NCI-H446 (cell line): ENCODE measurements around the gene PRADC1.

ENCODE experiments used
- DNase-seq, 2 experiments: peaks; one replicate each; lab custom pipeline; 2025; lab: John Stamatoyannopoulos, UW

PRADC1 gene

GRCh38 chr2:73235315-73236028, 2.4 kb upstream of the PRADC1 start:
- DNase-seq: no peak

DNA sequence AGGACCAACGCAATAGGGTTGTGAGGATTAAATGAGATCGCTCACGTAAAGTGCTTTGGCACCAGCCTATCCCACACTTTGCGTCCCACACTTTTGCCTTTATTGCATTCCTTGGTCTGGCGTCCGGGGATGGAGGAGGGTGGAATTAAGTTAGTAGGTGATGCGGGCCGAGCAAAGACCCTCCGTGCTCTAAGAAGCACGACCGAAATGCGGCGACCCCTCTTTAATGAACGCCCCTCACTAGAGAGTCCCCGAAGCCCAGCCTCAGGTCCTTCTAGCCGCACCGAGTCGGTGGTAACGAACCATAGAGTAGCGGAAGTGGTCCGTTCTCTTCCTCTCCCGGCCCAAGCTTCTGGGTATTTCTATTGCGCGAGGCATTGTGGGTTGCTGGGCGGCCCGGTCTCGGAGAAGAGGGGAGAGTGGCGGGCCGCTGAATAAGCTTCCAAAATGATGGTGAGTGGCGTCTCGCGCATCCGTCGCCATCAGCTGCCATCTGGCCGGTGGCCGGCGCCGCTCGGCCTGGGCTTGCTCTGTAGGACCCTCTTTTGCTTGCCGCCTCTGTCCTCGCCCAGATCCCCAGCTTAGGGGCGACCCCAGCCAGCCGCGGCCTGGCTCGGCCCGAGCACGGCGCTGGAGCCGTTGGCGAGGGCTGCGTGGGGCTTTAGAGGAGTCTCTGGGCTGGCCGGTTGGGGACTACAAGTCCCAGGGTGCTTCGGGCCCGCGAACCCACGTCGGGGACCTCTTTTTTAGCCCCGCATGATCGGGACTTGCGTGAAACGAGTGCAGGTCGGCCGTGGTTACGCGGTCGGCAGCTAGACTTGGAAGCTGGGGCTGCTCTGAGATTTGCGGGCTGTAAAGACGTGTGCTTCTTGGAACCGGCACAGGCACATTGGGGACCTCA, 1.1 kb upstream of the PRADC1 start, which contains the start of gene CCT7:
TSS of gene CCT7 (plus strand) at position 377 of the 901 bp plus-strand sequence. CDS start at position 448, 71 bp downstream.
- DNase-seq: peak; percentile 82 to 91

DNA sequence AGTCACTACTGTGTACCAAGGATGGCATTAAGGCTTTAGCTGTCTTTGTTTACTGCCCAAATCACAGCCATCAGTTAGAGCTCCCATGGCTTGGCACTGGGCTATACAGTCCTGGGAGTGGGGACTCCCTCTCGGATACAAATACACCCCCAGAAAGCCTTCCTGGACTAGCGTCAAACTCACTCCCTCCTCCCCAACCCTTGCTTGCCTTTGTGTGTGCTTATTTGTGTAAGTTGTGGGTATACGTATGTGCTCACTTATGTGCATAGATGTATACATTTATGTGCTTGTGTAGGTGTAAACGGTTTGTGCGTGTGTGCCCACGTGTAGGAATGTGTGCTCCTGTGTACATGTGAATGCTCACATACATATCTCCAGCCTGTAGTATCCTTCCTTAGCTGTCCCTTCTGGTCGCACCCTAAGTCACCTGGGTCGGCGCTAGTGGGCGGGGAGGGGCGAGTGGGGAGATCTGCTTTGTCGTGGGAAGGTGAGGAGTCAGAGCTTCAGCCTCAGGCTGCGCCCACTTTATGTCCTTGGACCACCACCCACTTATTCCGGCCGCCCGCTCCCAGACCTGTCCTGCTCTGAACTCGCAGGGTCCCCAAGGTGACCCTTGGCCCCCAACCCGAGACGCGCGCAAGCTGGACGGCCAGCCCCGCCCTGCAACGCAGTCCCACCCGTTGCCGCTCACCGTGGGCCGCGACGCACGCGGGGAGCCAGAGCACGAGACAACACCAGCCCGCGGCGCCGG, 461 bp downstream of the PRADC1 start:
- no peak for DNase-seq

GRCh38 chr2:73228631-73229030, 4.4 kb downstream of the PRADC1 start:
- no peak for DNase-seq

- no peak for DNase-seq
These were observed 6.0 kb downstream of the PRADC1 start for GRCh38 chr2:73227086-73227485.

- DNase-seq: no peak
These were observed 7.3 kb downstream of the PRADC1 start for GRCh38 chr2:73225513-73226360.

DNA sequence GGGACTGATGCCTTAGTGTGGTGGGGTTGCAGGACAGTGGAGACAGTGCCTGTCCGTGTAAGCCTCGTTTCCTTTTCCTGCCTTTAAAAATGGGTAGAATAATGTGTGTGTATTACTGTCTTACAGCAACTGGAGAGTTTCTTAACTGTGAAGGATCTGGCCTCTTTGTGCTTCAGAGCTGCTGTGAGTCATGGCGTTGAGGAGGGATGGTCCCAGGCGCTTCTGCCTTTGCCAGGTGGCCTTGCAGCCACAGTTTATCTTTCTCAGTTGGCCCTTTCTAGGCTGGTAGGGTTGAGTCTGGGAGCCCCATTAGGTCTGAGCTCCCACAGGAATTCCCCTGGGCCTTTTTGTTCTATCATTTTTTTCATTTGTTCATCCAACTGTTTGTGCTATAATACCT, 9.2 kb downstream of the PRADC1 start:
- no peak for DNase-seq

GRCh38 chr2:73218298-73218697, 14.7 kb downstream of the PRADC1 start:
- DNase-seq: no peak

- no peak for DNase-seq
These were observed 15.2 kb downstream of the PRADC1 start for GRCh38 chr2:73217826-73218225.

DNA sequence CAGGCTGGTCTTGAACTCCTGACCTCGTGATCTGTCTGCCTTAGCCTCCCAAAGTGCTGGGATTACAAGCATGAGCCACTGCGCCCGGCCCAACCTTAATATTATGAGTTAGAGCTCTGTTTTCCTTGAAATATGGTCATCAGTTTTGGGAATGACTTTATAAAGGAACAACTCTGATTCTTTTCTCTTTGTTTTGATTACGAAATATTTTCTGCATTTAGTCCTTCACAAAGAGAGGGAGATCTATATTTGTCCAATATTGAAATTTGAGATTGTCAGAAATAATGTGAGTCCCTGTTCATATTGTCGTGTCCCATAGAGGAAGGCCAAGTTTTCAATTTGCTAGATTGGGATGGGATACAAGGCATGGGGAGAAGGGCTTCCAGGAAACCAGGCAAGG, 15.9 kb downstream of the PRADC1 start:
- no peak for DNase-seq

GRCh38 chr2:73215254-73215653, 17.8 kb downstream of the PRADC1 start:
- DNase-seq: no peak

GRCh38 chr2:73214120-73215035, 18.7 kb downstream of the PRADC1 start, which contains the start of gene SMYD5:
SMYD5 (plus strand) TSS chr2:73214245; CDS start chr2:73214267, 22 bp downstream.
- DNase-seq: peak; percentile 17 to 83

GRCh38 chr2:73212448-73213176, 20.4 kb downstream of the PRADC1 start:
- DNase-seq: peak; percentile 49 to 72

DNA sequence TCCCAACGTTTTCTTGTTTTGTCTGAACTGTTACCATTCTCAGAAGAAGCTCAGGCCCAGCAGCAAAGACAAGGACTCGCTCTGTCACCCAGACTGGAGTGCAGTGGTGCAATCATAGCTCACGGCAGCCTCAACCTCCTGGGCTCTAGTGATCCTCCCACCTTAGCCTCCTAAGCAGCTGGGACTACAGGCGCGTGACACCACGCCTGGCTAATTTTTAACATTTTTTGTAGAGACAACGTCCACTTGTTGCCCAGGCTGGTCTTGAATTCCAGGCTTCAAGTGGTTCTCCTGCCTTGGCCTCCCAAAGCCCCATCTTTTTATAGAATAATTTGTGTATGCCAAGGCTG, 21.0 kb downstream of the PRADC1 start:
- no peak for DNase-seq

- DNase-seq: no peak
These were observed 22.3 kb downstream of the PRADC1 start for GRCh38 chr2:73210696-73211095.

GRCh38 chr2:73210019-73210418, 23.0 kb downstream of the PRADC1 start:
- no peak for DNase-seq

- no peak for DNase-seq
These were observed 24.8 kb downstream of the PRADC1 start for GRCh38 chr2:73208258-73208657.

DNA sequence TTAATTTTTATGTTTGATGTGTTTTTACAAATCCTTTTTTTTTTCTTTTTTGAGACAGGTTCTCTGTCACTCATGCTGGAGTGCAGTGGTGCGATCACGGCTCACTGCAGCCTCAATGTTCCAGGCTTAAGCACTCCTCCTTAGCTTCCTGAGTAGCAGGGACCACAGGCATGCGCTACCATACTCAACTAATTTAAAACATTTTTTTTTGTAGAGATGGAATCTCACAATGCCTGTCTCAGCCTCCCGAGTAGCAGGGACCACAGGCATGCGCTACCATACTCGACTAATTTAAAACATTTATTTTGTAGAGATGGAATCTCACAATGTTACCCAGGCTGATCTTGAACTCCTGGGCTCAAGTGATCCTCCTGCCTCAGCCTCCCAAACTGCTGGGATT, 27.4 kb downstream of the PRADC1 start:
- no peak for DNase-seq

DNA sequence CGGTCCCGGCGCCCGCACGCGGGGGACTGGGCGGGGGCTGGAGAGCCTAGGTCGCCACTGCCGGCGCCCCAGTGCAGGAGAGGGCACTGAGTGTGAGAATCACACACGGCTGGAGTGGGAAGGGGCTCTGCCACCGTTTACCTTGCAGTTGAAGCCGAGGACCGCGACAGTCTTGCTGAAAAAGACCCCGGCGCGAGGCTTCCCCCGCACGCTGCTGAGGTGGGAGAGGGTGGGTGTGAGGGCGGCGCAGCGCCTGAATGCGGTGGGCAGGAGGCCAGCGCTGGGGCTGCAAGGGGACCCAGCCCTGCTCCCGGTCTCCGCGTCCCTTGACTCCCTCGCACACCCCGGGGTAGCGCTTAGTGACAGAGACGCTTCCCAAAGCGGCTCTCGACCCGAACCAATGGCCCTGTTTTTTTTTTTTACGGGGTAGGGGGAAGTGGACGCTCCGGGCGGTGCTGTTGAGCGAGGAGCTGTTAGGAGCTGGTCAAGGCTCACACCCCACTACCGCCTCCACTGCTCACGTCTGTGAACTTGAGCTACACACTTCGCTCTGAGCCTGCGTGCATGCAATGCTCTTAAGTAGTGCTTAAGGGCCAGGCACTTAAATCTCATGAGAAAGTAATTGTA, 29.9 kb downstream of the PRADC1 start:
- DNase-seq: no peak
